ENCODE measurements around the gene CDK18.

Gene CDK18

DNA sequence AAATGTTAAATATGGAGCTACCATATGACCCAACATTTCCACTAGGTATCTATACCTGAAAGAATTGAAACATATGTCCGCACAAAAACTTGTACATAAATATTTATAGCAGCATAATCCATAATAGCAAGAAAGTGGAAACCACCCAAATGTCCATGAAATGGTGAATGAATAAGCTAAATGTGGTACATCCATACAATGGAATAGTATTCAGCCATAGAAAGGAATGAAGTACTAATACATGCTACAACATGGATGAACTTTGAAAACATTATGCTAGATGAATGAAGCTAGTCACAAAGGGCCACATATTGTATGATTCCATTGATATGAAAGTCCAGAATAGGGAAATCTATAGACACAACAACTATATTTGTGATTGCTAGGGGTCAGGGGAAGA is 28.6 kb upstream of the CDK18 start:
- no peak for TF ChIP-seq SIN3A (IDR thresholded peaks at IDR 0.05; ENCODE audit: borderline replicate concordance, insufficient read depth, low read length)
- no peak for TF ChIP-seq TAF1 (IDR thresholded peaks at IDR 0.05; ENCODE audit: borderline replicate concordance, insufficient read depth, low read length)
- TF ChIP-seq FOXP2 (optimal IDR thresholded peaks at IDR 0.05; ENCODE audit: borderline replicate concordance, extremely low read depth, extremely low read length, insufficient read depth) = no peak
- TF ChIP-seq POLR2AphosphoS5 (IDR thresholded peaks at IDR 0.05; ENCODE audit: low read depth, low read length) = no peak
- TF ChIP-seq, protein P1, sequence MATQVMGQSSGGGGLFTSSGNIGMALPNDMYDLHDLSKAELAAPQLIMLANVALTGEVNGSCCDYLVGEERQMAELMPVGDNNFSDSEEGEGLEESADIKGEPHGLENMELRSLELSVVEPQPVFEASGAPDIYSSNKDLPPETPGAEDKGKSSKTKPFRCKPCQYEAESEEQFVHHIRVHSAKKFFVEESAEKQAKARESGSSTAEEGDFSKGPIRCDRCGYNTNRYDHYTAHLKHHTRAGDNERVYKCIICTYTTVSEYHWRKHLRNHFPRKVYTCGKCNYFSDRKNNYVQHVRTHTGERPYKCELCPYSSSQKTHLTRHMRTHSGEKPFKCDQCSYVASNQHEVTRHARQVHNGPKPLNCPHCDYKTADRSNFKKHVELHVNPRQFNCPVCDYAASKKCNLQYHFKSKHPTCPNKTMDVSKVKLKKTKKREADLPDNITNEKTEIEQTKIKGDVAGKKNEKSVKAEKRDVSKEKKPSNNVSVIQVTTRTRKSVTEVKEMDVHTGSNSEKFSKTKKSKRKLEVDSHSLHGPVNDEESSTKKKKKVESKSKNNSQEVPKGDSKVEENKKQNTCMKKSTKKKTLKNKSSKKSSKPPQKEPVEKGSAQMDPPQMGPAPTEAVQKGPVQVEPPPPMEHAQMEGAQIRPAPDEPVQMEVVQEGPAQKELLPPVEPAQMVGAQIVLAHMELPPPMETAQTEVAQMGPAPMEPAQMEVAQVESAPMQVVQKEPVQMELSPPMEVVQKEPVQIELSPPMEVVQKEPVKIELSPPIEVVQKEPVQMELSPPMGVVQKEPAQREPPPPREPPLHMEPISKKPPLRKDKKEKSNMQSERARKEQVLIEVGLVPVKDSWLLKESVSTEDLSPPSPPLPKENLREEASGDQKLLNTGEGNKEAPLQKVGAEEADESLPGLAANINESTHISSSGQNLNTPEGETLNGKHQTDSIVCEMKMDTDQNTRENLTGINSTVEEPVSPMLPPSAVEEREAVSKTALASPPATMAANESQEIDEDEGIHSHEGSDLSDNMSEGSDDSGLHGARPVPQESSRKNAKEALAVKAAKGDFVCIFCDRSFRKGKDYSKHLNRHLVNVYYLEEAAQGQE (IDR thresholded peaks at IDR 0.05; ENCODE audit: insufficient read depth in 1 of 2, low read depth in 2 of 2, low read length in 2 of 2) = no peak

DNA sequence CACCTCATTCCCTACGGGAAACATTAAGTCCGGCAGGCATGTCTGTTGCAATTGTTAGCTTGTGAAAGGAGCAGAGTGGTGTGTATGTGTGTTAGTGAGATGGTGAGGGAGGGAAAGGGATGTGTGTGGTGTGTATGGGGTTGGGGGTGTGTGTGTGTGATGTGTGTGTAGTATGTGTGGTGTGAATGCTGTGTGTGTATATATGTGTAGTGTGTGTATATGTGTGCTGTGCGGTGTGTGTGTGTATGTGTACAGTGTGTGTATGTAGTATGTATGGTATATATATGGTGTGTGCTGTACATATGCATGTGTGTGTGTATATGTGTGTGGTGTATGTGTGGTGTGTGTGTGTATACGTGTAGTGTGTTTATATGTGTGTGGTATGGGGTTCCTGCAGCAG is 27.8 kb upstream of the CDK18 start:
- no peak for TF ChIP-seq POLR2AphosphoS5 (IDR thresholded peaks at IDR 0.05; ENCODE audit: low read depth, low read length)
- no peak for TF ChIP-seq SIN3A (IDR thresholded peaks at IDR 0.05; ENCODE audit: borderline replicate concordance, insufficient read depth, low read length)
- no peak for TF ChIP-seq TAF1 (IDR thresholded peaks at IDR 0.05; ENCODE audit: borderline replicate concordance, insufficient read depth, low read length)
- no peak for TF ChIP-seq FOXP2 (optimal IDR thresholded peaks at IDR 0.05; ENCODE audit: borderline replicate concordance, extremely low read depth, extremely low read length, insufficient read depth)
- TF ChIP-seq, protein P1 (IDR thresholded peaks at IDR 0.05; ENCODE audit: insufficient read depth in 1 of 2, low read depth in 2 of 2, low read length in 2 of 2) = no peak

DNA sequence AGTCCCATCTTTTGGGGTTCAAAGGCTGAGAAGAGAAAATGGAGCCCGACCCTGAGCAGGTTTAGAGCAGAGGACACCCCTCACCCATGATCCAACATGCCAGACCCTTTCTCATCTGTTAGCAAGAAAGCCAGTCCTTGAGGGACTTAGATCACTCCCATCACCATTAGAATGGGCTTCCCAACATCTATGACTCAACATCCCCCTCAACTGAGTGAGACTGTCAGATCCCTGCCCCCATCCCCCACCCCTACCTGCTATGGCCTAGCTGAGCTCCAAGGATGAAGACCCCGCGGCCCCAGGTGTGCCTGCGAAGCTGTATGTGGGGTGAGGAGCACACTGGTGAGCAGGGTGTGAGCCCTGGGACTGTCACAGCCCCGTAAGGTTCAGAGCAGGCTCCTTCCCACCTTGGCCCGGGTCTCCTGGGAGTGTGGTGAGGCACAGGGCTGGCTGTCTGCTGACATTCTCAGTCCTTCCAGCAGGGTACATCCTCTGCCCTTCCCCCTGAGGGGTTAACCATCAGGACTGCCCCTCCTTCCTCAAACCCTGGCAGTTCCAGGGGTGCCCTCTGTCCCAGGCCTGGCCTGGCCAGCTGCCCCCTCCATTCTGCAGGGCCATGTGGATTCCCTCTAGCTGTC is 27.2 kb upstream of the CDK18 start:
- TF ChIP-seq, protein P1 (IDR thresholded peaks at IDR 0.05; ENCODE audit: insufficient read depth in 1 of 2, low read depth in 2 of 2, low read length in 2 of 2) = no peak
- TF ChIP-seq POLR2AphosphoS5 (IDR thresholded peaks at IDR 0.05; ENCODE audit: low read depth, low read length) (no peak), FOXP2 (optimal IDR thresholded peaks at IDR 0.05; ENCODE audit: borderline replicate concordance, extremely low read depth, extremely low read length, insufficient read depth) (no peak), SIN3A (IDR thresholded peaks at IDR 0.05; ENCODE audit: borderline replicate concordance, insufficient read depth, low read length) (no peak), TAF1 (IDR thresholded peaks at IDR 0.05; ENCODE audit: borderline replicate concordance, insufficient read depth, low read length) (no peak)

DNA sequence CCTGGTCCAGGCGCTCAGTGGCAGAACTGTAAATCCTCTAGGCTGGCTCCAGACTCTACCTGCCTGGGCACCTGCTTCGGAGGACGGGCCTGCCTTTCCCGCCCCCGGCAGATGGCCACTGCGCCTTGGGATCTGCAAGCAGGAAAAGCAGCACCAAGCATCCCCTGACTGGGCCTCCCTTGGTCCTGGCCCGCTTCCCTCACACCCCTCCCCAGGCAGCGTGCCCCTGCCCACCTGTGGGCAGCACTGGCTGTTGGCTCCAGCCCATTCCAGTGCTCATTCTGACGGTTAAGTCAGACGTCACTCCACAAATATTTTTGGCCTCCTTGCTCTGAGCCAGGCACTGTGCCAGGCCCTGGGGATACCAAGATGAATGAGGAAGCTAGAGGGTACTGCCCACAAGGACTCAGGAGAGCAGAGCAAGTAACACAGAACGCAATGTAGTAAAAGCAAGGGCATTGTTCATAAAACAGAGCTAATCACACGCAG is 26.7 kb upstream of the CDK18 start:
- TF ChIP-seq TAF1 (IDR thresholded peaks at IDR 0.05; ENCODE audit: borderline replicate concordance, insufficient read depth, low read length) = no peak
- TF ChIP-seq POLR2AphosphoS5 (IDR thresholded peaks at IDR 0.05; ENCODE audit: low read depth, low read length) = no peak
- TF ChIP-seq SIN3A (IDR thresholded peaks at IDR 0.05; ENCODE audit: borderline replicate concordance, insufficient read depth, low read length) = no peak
- no peak for TF ChIP-seq FOXP2 (optimal IDR thresholded peaks at IDR 0.05; ENCODE audit: borderline replicate concordance, extremely low read depth, extremely low read length, insufficient read depth)
- TF ChIP-seq, protein P1 (IDR thresholded peaks at IDR 0.05; ENCODE audit: insufficient read depth in 1 of 2, low read depth in 2 of 2, low read length in 2 of 2) = no peak

Data from PFSK-1 (cell line).